NCI-H1417 (cell line): ENCODE measurements around the gene STX10.

Experiments used
- DNase-seq, 3 experiments: peaks; one replicate each; lab custom pipeline; 2025; lab: John Stamatoyannopoulos, UW

The STX10 gene

DNA sequence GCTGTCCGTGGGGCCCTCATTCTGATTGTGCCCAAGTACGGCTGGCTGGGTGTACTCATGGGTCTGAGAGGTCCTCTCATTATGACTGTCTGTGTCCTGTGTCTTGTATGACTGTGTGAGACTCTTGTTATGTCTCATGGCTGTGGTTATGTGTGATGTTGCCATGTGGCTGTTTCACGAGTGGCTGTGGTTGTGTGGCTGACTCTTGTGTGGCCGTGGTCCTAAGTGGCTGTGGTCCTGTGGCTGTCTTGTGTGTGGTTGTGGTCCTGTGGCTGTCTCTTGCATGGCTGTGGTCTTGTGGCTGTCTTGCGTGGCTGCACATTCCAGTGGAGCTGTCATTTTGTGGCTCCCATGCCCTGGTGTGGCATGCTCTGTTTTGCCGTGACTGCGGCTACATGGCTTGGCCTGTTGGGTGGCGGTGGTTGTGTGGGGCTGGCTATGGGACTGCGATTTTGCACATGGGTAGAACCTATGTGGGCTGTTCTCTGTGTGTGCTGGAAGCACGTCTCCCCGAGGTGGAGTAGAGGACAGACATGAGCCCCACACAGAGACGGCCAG lies 50.1 kb downstream of the STX10 start:
- DNase-seq: no peak

DNA sequence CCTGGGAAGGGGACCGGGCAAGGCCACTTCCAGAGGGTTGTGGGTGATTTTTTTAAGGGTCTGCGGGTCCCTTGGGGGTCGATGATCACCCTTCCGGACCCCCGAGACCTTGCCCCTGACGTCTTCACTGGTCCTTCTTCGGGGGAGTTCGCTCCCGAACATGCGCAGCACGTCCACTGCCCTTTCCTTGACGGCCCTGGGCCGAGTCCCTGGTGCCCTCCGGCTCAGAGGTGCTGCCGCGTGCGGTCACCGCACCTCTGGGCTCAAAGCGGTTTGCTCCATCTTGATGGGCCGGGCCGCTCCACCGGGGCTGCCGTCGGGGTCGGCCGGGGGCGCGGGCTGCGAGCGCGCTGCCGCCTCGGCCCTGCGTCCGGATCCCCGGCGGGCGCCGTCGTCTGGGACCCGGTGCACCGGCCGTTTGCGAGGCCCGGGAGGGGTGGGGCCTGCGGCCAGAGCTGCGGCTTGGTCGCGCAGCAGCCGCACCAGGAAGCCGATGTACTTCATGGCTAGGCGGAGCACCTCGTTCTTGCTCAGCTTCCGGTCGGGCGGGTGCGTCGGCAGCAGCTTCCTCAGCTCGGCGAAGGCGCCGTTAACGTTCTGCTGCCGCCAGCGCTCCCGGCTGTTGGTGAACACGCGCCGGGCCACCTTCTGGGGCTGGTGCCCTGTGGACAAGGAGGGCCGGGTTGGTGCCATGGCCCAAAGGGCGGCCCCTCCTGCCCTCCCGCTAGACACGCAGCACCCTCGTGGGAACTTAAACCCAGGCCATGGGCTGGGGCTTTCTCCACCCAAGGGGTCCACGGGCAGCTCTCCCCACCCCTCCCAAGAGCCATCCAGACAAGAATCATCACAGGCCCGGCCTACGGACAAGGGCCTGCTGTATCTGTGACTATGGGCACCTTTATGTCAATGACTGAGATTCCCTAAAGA lies 50.8 kb downstream of the STX10 start:
- DNase-seq: no peak

DNA sequence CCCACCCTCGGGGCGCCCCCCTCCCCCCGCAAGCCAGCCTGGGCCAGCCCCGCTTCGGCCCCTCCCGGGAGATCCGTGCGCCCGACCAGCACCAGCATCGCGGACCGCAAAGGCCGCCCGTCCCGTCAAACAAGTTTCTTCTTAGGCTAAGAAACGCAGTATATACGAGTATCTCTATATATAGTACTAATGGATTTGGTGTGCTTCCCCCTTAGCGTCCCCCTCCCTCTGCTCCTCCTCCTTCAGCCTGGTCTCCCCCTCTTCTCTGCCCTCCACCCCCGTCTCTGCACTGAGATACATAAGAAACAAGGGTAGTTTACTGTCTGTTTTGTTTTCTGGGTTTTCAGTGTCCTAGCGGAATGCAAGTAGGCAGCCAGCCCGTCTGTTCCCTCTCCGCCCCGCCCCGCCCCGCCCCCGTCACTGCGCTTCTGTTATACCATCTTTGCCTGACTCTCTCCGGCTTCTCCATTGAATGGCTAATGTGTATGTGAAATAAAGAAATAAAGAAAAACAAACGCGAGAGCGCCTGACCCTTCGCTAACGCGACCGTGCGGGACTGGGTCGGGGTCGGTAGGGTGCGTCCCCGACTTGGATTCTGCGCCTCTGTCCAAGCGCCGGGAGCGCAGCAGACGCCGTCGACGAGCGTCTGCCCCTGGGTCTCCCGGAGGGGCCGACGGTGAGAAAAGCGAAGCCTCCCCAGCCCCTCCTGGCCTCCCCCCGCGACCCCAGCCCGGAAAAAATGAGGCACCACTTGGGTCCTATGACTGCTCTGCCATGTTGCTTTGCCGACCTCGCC lies 51.7 kb downstream of the STX10 start:
- DNase-seq: no peak

DNA sequence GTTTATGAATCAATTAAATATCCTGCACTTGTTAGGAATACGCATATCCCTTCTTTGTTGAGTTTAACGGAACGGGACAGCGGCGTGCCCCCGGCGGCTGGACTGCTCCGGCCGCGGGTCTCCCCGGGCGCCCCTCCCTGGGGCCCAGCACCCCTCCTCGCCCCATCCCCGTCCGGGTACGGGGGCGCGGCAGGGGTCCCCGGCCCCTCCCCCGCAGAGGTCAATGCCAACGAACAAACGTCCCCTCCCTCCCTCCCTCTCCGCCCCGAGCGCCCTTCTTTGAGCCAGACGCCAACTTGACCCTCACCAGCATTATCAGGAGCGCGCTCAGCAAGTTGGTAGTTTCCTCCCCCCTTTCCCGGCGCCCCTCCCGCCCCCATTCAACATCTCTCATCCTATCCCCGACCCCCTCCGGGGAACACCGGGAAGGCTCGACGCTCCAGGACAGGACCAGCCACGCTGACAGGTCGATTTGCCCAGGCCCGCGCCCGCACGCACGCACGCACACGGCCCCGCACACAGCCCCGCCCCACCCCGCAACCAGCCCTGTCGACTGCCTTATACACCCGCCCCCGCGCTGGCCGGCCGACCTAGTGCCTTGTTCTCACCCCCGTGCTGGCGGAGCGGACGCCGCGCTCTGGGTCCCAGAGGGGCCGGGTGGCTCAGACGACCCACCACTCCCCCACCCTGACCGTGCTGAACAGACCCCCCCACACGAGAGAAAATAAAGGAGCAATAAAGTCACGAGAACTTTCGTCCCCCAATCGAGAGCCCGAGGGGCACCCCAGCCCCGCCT lies 52.5 kb downstream of the STX10 start:
- no peak for DNase-seq

DNA sequence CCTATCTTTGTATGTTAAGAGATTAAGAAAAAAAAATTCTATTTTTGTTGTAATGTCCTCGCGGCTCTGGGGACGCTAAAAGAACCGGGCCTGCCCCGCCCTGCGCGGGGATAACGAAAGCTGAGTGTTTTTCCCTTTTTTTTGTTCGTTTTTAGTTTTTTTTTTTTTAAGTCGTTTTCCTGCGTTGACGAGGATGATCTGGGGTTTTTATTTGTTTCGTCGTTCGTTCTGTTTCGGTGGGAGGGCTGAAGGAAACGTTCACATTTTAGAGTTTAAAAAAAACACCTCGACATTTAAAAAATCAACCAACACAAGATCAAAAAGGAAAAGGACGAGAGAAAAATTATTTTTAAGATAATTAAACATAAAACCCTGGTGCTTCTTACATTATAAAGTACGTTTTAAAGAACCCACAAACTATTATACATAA lies 53.1 kb downstream of the STX10 start:
- DNase-seq: no peak

DNA sequence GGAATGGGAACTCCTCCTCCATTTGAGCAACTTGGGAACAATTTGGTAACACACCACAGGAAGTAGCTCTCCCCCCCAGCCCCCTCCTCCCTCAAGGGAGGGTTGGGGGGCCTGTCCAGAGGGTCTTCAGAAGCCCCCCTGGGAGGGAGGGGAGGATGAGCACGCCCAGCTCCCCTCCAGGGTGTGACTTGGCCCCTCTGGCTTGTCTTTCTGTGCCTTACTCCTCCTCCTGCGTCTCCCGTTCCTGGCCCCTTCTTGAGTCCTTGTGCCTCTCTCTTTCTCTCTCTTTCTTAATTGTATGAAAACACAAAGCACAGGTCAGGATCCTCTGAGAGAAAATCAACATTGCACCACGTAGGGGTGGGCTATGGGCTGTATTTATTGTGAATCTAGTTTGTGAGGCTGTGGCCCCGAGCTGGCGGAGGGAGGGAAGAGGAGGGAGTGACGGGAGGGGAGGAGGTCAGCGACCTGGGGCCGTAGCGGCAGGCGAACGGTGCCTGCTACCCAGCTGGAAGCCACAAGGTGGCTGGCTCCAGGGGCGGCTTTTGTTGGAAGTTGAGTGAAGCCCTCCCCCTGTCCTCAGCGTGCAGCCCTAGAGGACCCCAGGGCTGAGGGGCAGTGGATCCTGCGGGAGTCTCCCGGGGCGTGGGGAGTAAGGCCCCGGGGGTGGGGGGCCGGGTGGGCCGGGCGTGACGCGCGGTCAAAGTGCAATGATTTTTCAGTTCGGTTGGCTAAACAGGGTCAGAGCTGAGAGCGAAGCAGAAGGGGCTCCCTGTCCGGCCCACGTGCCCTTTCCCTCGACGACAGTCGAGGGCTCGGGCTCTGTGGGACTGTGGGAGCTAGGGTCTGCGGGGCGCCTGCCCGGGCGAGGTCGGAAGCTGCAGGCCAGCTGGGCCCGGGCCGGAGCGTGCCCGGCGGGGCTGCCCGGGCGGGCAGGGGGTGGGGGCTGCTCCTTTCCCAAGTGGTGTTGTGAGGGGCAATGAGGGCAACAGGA lies 53.9 kb downstream of the STX10 start:
- peak in 1 of 3 experiments; percentile 31 for DNase-seq

DNA sequence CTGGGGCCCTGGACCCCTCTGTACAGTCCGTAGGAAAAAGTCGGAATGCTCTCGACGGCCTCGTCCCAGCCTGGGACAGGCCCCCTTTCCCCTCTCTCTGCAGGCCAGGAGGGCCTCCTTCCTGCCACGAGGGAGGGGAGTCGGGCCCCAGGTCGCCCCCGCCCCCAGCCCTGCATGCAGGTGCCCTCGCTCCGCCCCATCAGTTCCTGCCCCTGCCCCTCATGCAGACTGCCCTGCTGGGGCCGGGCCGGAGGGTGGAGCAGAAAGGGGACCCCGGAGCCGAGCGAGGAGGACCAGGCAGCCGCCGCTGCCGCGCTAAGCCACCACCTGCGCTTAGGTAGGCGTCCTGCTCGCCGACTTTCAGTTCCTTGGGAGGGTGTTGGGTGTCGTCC lies 54.8 kb downstream of the STX10 start:
- no peak for DNase-seq

DNA sequence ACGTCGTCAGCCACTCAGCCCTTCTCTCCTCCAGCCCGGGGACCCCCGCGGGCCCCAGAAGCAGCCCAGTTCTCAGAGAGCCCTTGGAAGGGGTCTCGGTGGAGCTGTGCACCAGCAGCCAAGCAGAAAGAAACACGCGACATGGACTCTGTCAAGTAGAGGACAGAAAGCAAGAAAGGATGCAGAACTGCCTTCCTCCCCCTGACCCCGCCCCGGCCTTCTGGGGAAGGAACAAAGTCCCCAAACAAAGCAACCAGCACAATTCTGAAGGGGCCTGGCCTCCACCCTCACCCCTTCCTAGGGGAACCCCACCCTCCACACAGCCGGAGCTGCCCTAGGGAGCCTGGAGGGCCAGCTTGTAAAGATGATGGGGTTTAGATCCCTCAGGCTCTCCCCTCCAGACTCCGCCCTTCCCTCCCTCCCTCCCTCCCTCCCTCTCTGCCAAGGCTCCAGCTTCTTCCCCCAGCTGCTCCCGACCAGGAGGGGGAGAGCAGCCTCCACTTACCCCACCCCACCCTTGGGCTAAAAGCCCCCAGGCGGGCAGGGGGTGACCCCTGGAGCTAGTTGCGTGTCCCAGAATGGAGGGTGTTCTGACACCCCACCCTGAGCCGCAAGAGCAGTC lies 55.3 kb downstream of the STX10 start:
- DNase-seq: no peak

DNA sequence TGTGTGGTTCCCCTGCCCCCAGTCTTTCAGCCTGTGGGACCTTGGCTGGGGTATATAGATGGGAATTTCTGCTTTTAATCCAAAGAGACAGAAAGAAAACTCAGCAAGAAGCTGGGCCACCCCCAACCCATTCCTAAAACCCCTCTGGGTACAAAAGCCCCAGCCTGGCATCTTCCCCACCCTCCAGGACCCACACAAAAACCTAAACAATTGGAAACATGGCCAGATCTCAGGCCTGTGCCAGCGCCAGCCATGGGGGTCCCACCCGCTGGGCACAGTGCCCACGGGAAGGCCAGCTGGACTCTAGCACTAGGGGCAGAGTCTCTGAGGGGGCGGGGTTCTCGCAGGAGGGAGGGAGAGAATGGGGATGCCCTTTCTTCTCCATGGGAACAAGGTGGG lies 56.1 kb downstream of the STX10 start:
- DNase-seq: no peak
